Coronary artery (tissue), 2 donors: Measurements from ENCODE around the gene ARMC6.

Experiments
- DNase-seq: peaks from one replicate; pipeline ENCODE4 v3.0.0-alpha.2; 2017; ENCODE audit warnings: low spot score
- H3K27ac ChIP-seq, 2 donors: fragments of 200-600 bp; sonication (generic); one replicate each; pipeline ENCODE4 v1.5.1; 2016 to 2019
- H3K4me3 ChIP-seq: fragments of 200-600 bp; sonication (generic); 2 replicates; pipeline ENCODE4 v1.5.1; 2016; ENCODE audit warnings: mild to moderate bottlenecking, moderate library complexity
- CTCF ChIP-seq: fragments of 200-600 bp; sonication (generic); IDR thresholded peaks from one replicate; pipeline ENCODE4 v1.5.1; 2019; ENCODE audit warnings: antibody characterized with exemption

ARMC6 gene

GRCh38 chr19:19064811-19065745 lies 31.7 kb downstream of the ARMC6 start:
- no peak for DNase-seq
- peak overlapping the region in 1 of 2 donors; percentile 94 for H3K27ac ChIP-seq
- TF ChIP-seq CTCF, result no peak
- peak overlapping the region; percentile 100 for H3K4me3 ChIP-seq

GRCh38 chr19:19067276-19068072 lies 34.1 kb downstream of the ARMC6 start:
- no peak for DNase-seq
- H3K4me3 ChIP-seq, result no peak overlapping the region
- TF ChIP-seq CTCF, result no peak
- no peak overlapping the region for H3K27ac ChIP-seq

GRCh38 chr19:19068659-19069654 lies 35.6 kb downstream of the ARMC6 start:
- Histone ChIP-seq H3K4me3 (no peak overlapping the region), H3K27ac (peak overlapping the region; percentile 26 to 46)

GRCh38 chr19:19071897-19072296 lies 38.5 kb downstream of the ARMC6 start:
- no peak overlapping the region for H3K4me3 ChIP-seq
- H3K27ac ChIP-seq, result no peak overlapping the region
- no peak for DNase-seq
- TF ChIP-seq CTCF, result no peak

More at GRCh38 chr19:19068659-19069654, 35.6 kb downstream of the ARMC6 start:
- no peak for DNase-seq
- no peak for TF ChIP-seq CTCF

- Histone ChIP-seq H3K27ac (no peak overlapping the region), H3K4me3 (no peak overlapping the region)
- DNase-seq, result no peak
Measured at GRCh38 chr19:19074196-19074882, 40.9 kb downstream of the ARMC6 start.

More at GRCh38 chr19:19074196-19074882, 40.9 kb downstream of the ARMC6 start:
- TF ChIP-seq CTCF, result no peak
